Activated naive CD8-positive, alpha-beta T cell treated with anti-CD3 and anti-CD28 coated beads, Interleukin-2, amount 10 ng/mL, durations not matched to agents 7 days and 5 days (primary cell): ENCODE results near the gene FAM43B. TPM values are rescaled to one million over a fixed set of nuclear protein-coding genes. Genes with fewer than 3 reads are reported as not detected.

ENCODE experiments used
- ATAC-seq: fragments of 150-1000 bp; cut with Tn5 transposase; one replicate; pipeline ENCODE4 v1.10.0; 2021; ENCODE audit warnings: low read depth, moderate library complexity
- POLR2A ChIA-PET: fragments of 350-600 bp; sonication (Branson Sonifier 250); formaldehyde crosslinking; loops from one replicate; lab custom pipeline; 2021; ENCODE audit warnings: antibody characterized with exemption; lab: Charles Lee
- DNase-seq: peaks from one replicate; pipeline ENCODE4 v3.0.0; 2021
- H3K27ac Mint-ChIP-seq: one replicate; pipeline ENCODE4 v1.8.0; 2022; ENCODE audit warnings: mild to moderate bottlenecking, mixed read lengths
- H3K27me3 Mint-ChIP-seq: one replicate; pipeline ENCODE4 v1.8.0; 2022; ENCODE audit warnings: mild to moderate bottlenecking, moderate library complexity, mixed read lengths
- H3K36me3 Mint-ChIP-seq: one replicate; pipeline ENCODE4 v1.8.0; 2021; ENCODE audit warnings: mild to moderate bottlenecking, mixed read lengths
- H3K4me1 Mint-ChIP-seq: one replicate; pipeline ENCODE4 v1.8.0; 2021; ENCODE audit warnings: mixed read lengths
- H3K4me3 Mint-ChIP-seq: one replicate; pipeline ENCODE4 v1.8.0; 2022; ENCODE audit warnings: mild to moderate bottlenecking, moderate library complexity, mixed read lengths
- H3K9me3 Mint-ChIP-seq: one replicate; pipeline ENCODE4 v1.8.0; 2021; ENCODE audit warnings: mixed read lengths
- total RNA-seq, 2 experiments: library from RNA; stranded (reverse); gene quantifications; one replicate each; pipeline ENCODE4 v1.2.3, GENCODE V29; 2021

The FAM43B gene
- total RNA-seq, 2 experiments from 2014 or later, result not detected

GRCh38 chr1:20589331-20590278 is 37.2 kb downstream of the FAM43B start:
- Mint-ChIP-seq H3K27ac (no peak overlapping the region), H3K36me3 (no peaks in the 10 kb centered on the region), H3K9me3 (no peaks in the 10 kb centered on the region), H3K4me1 (peaks cover 6% of the 10 kb centered on the region), H3K27me3 (peaks cover 45% of the 10 kb centered on the region), H3K4me3 (no peak overlapping the region)
- POLR2A ChIA-PET, result no interaction called here
- ATAC-seq (no peak), DNase-seq (no peak)

GRCh38 chr1:20590306-20590777 is 38.0 kb downstream of the FAM43B start:
- POLR2A ChIA-PET, result no interaction called here
- ATAC-seq (no peak), DNase-seq (no peak)
- peaks cover 6% of the 10 kb centered on the region for H3K4me1 Mint-ChIP-seq
- no peak overlapping the region for H3K27ac Mint-ChIP-seq
- H3K9me3 Mint-ChIP-seq, result no peaks in the 10 kb centered on the region
- peaks cover 45% of the 10 kb centered on the region for H3K27me3 Mint-ChIP-seq
- no peaks in the 10 kb centered on the region for H3K36me3 Mint-ChIP-seq
- H3K4me3 Mint-ChIP-seq, result no peak overlapping the region

- Mint-ChIP-seq H3K27ac (no peak overlapping the region), H3K4me3 (no peak overlapping the region), H3K4me1 (peaks cover 5% of the 10 kb centered on the region), H3K27me3 (peaks cover 33% of the 10 kb centered on the region), H3K9me3 (no peaks in the 10 kb centered on the region), H3K36me3 (no peaks in the 10 kb centered on the region)
- POLR2A ChIA-PET, result no interaction called here
- no peak for DNase-seq
- ATAC-seq, result no peak
These were observed 41.4 kb downstream of the FAM43B start for GRCh38 chr1:20593756-20594155.

- H3K36me3 Mint-ChIP-seq, result no peaks in the 10 kb centered on the region
- POLR2A ChIA-PET, result no interaction called here
- H3K4me3 Mint-ChIP-seq, result no peak overlapping the region
- DNase-seq (no peak), ATAC-seq (no peak)
- H3K27me3 Mint-ChIP-seq, result peaks cover 26% of the 10 kb centered on the region
- no peak overlapping the region for H3K27ac Mint-ChIP-seq
- H3K4me1 Mint-ChIP-seq, result peaks cover 2% of the 10 kb centered on the region
- no peaks in the 10 kb centered on the region for H3K9me3 Mint-ChIP-seq
These were observed 42.4 kb downstream of the FAM43B start for GRCh38 chr1:20594746-20595145.

GRCh38 chr1:20596106-20596505 is 43.7 kb downstream of the FAM43B start:
- ATAC-seq (no peak), DNase-seq (no peak)
- H3K4me1 Mint-ChIP-seq, result peaks cover 2% of the 10 kb centered on the region
- H3K36me3 Mint-ChIP-seq, result no peaks in the 10 kb centered on the region
- H3K4me3 Mint-ChIP-seq, result no peak overlapping the region
- no peaks in the 10 kb centered on the region for H3K9me3 Mint-ChIP-seq
- H3K27me3 Mint-ChIP-seq, result peaks cover 13% of the 10 kb centered on the region
- POLR2A ChIA-PET, result interaction anchor here (0.6 kb wide), 1 partner anchor 82 kb away, joined by 3 read pairs; no protein-coding TSS in a partner anchor
- no peak overlapping the region for H3K27ac Mint-ChIP-seq

GRCh38 chr1:20597650-20598049 is 45.3 kb downstream of the FAM43B start:
- no peak overlapping the region for H3K4me3 Mint-ChIP-seq
- no peak for DNase-seq
- POLR2A ChIA-PET, result no interaction called here
- peaks cover 12% of the 10 kb centered on the region for H3K27me3 Mint-ChIP-seq
- peaks cover 2% of the 10 kb centered on the region for H3K4me1 Mint-ChIP-seq
- H3K36me3 Mint-ChIP-seq, result no peaks in the 10 kb centered on the region
- H3K9me3 Mint-ChIP-seq, result no peaks in the 10 kb centered on the region
- H3K27ac Mint-ChIP-seq, result no peak overlapping the region
- ATAC-seq, result no peak

GRCh38 chr1:20600156-20600555 is 47.8 kb downstream of the FAM43B start:
- ATAC-seq, result no peak
- Mint-ChIP-seq H3K27ac (no peak overlapping the region), H3K36me3 (no peaks in the 10 kb centered on the region), H3K27me3 (peaks cover 5% of the 10 kb centered on the region), H3K4me1 (peaks cover 2% of the 10 kb centered on the region), H3K4me3 (no peak overlapping the region), H3K9me3 (no peaks in the 10 kb centered on the region)
- POLR2A ChIA-PET, result no interaction called here
- DNase-seq, result no peak

- ATAC-seq (no peak), DNase-seq (no peak)
- no peak overlapping the region for H3K4me3 Mint-ChIP-seq
- POLR2A ChIA-PET, result no interaction called here
- H3K27me3 Mint-ChIP-seq, result peaks cover 5% of the 10 kb centered on the region
- no peaks in the 10 kb centered on the region for H3K9me3 Mint-ChIP-seq
- no peak overlapping the region for H3K27ac Mint-ChIP-seq
- no peaks in the 10 kb centered on the region for H3K36me3 Mint-ChIP-seq
- H3K4me1 Mint-ChIP-seq, result peaks cover 2% of the 10 kb centered on the region
These were observed 48.9 kb downstream of the FAM43B start for GRCh38 chr1:20601129-20601825.

- ATAC-seq (no peak), DNase-seq (no peak)
- Mint-ChIP-seq H3K36me3 (no peaks in the 10 kb centered on the region), H3K4me3 (no peak overlapping the region), H3K4me1 (no peaks in the 10 kb centered on the region), H3K27ac (no peak overlapping the region), H3K9me3 (no peaks in the 10 kb centered on the region), H3K27me3 (peaks cover 9% of the 10 kb centered on the region)
- POLR2A ChIA-PET, result no interaction called here
These were observed 50.6 kb downstream of the FAM43B start for GRCh38 chr1:20602851-20603450.

GRCh38 chr1:20603504-20604464 is 51.4 kb downstream of the FAM43B start:
- POLR2A ChIA-PET, result no interaction called here
- Mint-ChIP-seq H3K36me3 (no peaks in the 10 kb centered on the region), H3K27ac (no peak overlapping the region), H3K27me3 (peaks cover 6% of the 10 kb centered on the region), H3K4me3 (no peak overlapping the region), H3K9me3 (no peaks in the 10 kb centered on the region), H3K4me1 (no peaks in the 10 kb centered on the region)
- DNase-seq (no peak), ATAC-seq (no peak)
